Erythroblast (primary cell): ENCODE data around the gene CTNNBIP1.

ENCODE experiments used
- GATA1 ChIP-seq: IDR thresholded peaks from 2 replicates; pipeline ENCODE4 v1.6.1; 2011; ENCODE audit warnings: low read depth, mild to moderate bottlenecking, control low read depth, low read length, moderate library complexity
- POLR2A ChIP-seq: IDR thresholded peaks from 2 replicates; pipeline ENCODE4 v1.6.1; 2011; ENCODE audit warnings: mild to moderate bottlenecking, low read length

GRCh38 chr1:9922342-9922741 lies 12.3 kb upstream of the CTNNBIP1 start:
- TF ChIP-seq POLR2A (no peak), GATA1 (no peak)
